Measurements from ENCODE around the gene UNC119.

The UNC119 gene

DNA sequence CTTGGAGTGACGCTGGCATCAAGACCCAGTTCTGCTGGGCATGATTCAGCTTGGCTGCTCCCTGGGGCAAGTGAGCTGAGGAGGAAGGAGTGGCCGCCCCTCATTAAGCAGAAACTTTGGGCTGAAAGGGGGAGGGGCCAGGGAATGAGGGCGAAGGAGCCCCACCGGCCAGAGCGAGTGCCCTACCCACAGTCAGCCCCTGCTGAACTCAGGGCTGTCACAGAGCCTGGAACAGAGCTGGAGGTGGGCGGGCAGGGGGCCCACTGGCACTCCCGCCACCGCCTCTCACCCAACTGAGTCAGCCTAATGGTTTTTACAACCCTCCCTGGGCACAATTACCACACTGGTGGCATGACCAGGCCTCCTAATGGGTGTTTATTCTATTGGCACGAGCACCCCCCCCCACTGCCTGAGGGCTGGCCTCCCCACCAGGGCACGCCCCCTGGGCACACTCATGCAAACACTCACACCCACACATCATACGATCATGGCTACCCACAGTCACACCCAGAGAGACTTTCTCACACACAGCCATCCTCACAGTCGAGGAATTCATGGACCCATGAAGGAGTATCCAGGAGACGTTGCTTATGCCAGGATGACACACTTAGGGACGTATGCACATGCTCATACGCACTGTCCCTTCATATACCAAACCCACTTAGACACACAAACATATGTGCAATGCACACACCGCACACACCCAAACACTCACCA, 19.2 kb downstream of the UNC119 start:
- Histone ChIP-seq H3K4me3 (ENCODE audit: low read length) (no peak overlapping the region), H3K27ac (ENCODE audit: low read depth, low read length) (no peak overlapping the region), H3K27me3 (ENCODE audit: control insufficient read depth, low read length) (peaks cover 10% of the 10 kb centered on the region), H3F3A (ENCODE audit: control insufficient read depth, insufficient read depth) (no peaks in the 10 kb centered on the region), H3K9me3 (ENCODE audit: control insufficient read depth, insufficient read depth, low read length) (no peaks in the 10 kb centered on the region), H3K4me2 (ENCODE audit: low read length) (no peak overlapping the region), H3K79me2 (ENCODE audit: control insufficient read depth, low read length) (no peaks in the 10 kb centered on the region), H3K36me3 (ENCODE audit: control insufficient read depth, low read length) (no peaks in the 10 kb centered on the region), H3K9me2 (replicated peaks; ENCODE audit: control insufficient read depth, low read length) (no peaks in the 10 kb centered on the region), H4K20me1 (ENCODE audit: control insufficient read depth, insufficient read depth, low read depth, low read length) (no peaks in the 10 kb centered on the region), H3K4me1 (ENCODE audit: control insufficient read depth, low read length) (no peaks in the 10 kb centered on the region)
- TF ChIP-seq CTCF (IDR thresholded peaks at IDR 0.05; ENCODE audit: low read depth, low read length, poor library complexity, severe bottlenecking), result no peak
- no peak for TF ChIP-seq EZH2phosphoT487 (IDR thresholded peaks at IDR 0.05; ENCODE audit: borderline replicate concordance, low read length)

DNA sequence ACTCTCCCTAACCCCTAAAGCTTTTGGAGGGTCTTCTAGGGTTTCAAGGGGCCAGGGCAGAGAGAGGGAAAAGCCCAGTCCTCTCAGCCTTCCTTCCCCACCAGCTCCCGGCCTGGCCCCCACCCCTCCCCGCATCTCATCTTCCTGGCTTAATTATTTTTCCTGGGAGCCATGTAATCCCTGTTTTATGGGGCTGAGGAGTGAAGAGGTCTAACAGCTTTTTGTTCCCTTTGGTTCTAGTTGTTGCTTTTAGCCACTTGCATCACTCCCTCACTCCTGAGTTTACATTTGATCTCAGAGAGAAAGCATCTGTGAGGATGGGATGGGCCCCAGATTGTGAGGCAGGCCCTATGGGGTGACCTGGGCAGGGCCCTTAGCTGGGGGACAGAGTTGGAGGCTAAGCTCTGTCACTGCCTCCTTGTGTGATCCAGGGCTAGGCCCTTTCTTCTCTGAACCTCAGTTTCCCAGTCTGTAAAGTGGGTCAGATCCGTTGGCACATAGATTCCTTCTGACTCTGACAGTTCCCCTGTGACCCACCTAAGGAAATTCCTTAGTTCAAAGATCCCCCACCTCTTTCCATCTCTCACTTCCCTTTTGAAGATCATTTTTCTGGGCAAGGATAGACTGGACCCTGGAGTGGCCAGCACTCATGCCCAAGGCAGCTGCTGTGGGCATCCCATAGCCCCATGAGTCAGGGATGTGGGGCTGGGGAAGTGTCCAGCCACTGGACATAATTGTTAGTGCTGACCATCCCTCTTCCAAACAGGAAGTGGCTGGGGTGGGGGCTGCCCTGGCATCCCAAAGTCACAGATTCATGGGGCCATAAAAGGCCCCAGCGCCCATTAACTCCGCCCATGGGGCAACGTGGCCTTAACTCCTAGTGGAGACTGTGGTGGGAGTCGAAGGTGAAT, 20.1 kb downstream of the UNC119 start:
- Histone ChIP-seq H4K20me1 (ENCODE audit: control insufficient read depth, insufficient read depth, low read depth, low read length) (no peaks in the 10 kb centered on the region), H3K4me2 (ENCODE audit: low read length) (no peak overlapping the region), H3K27me3 (ENCODE audit: control insufficient read depth, low read length) (peaks cover 10% of the 10 kb centered on the region), H3K4me3 (ENCODE audit: low read length) (no peak overlapping the region), H3F3A (ENCODE audit: control insufficient read depth, insufficient read depth) (no peaks in the 10 kb centered on the region), H3K9me2 (replicated peaks; ENCODE audit: control insufficient read depth, low read length) (no peaks in the 10 kb centered on the region), H3K36me3 (ENCODE audit: control insufficient read depth, low read length) (no peaks in the 10 kb centered on the region), H3K4me1 (ENCODE audit: control insufficient read depth, low read length) (no peaks in the 10 kb centered on the region), H3K9me3 (ENCODE audit: control insufficient read depth, insufficient read depth, low read length) (no peaks in the 10 kb centered on the region), H3K79me2 (ENCODE audit: control insufficient read depth, low read length) (no peaks in the 10 kb centered on the region), H3K27ac (ENCODE audit: low read depth, low read length) (no peak overlapping the region)
- TF ChIP-seq EZH2phosphoT487 (IDR thresholded peaks at IDR 0.05; ENCODE audit: borderline replicate concordance, low read length), result no peak

GRCh38 chr17:28530926-28531325, 21.5 kb downstream of the UNC119 start:
- Histone ChIP-seq H3K4me3 (ENCODE audit: low read length) (no peak overlapping the region), H4K20me1 (ENCODE audit: control insufficient read depth, insufficient read depth, low read depth, low read length) (no peaks in the 10 kb centered on the region)

More at GRCh38 chr17:28530926-28531325, 21.5 kb downstream of the UNC119 start:
- Histone ChIP-seq H3K27me3 (ENCODE audit: control insufficient read depth, low read length) (peaks cover 10% of the 10 kb centered on the region), H3K4me2 (ENCODE audit: low read length) (no peak overlapping the region), H3F3A (ENCODE audit: control insufficient read depth, insufficient read depth) (no peaks in the 10 kb centered on the region), H3K27ac (ENCODE audit: low read depth, low read length) (no peak overlapping the region), H3K9me3 (ENCODE audit: control insufficient read depth, insufficient read depth, low read length) (no peaks in the 10 kb centered on the region), H3K36me3 (ENCODE audit: control insufficient read depth, low read length) (no peaks in the 10 kb centered on the region), H3K4me1 (ENCODE audit: control insufficient read depth, low read length) (no peaks in the 10 kb centered on the region), H3K79me2 (ENCODE audit: control insufficient read depth, low read length) (no peaks in the 10 kb centered on the region), H3K9me2 (replicated peaks; ENCODE audit: control insufficient read depth, low read length) (no peaks in the 10 kb centered on the region)
- no peak for TF ChIP-seq EZH2phosphoT487 (IDR thresholded peaks at IDR 0.05; ENCODE audit: borderline replicate concordance, low read length)
- no peak for TF ChIP-seq CTCF (IDR thresholded peaks at IDR 0.05; ENCODE audit: low read depth, low read length, poor library complexity, severe bottlenecking)
